DOHH2 (cell line): ENCODE data around the gene TXNDC9.
"Not testable (repeated sequence)": the region's sequence is repeated elsewhere in the genome, so short reads cannot be mapped to it uniquely, and the experiment has no call there.

Experiments
- H3F3A ChIP-seq: fragments of 200-600 bp; sonication (generic), shearing (Covaris generic); 2 replicates; pipeline ENCODE4 v1.6.0; 2016; ENCODE audit warnings: antibody characterized with exemption, mild to moderate bottlenecking; ENCODE audit not compliant: control insufficient read depth, insufficient read depth
- H3K27ac ChIP-seq: fragments of 200-600 bp; sonication (generic); 2 replicates; pipeline ENCODE4 v1.5.1; 2014; ENCODE audit warnings: low read depth, mild to moderate bottlenecking, low read length, moderate library complexity
- H3K27me3 ChIP-seq: fragments of 200-600 bp; sonication (generic); 2 replicates; pipeline ENCODE4 v1.6.1; 2014; ENCODE audit warnings: mild to moderate bottlenecking, low read length, mixed read lengths; ENCODE audit not compliant: control insufficient read depth
- H3K36me3 ChIP-seq: fragments of 200-600 bp; sonication (generic); 2 replicates; pipeline ENCODE4 v1.6.1; 2014; ENCODE audit warnings: mild to moderate bottlenecking, low read length, moderate library complexity, mixed read lengths; ENCODE audit not compliant: control insufficient read depth
- H3K4me1 ChIP-seq: fragments of 200-600 bp; sonication (generic); 2 replicates; pipeline ENCODE4 v1.6.1; 2014; ENCODE audit warnings: mild to moderate bottlenecking, low read length, mixed read lengths; ENCODE audit not compliant: control insufficient read depth
- H3K4me2 ChIP-seq: fragments of 200-600 bp; sonication (generic); 2 replicates; pipeline ENCODE4 v1.6.0; 2014; ENCODE audit warnings: mild to moderate bottlenecking, low read length, moderate library complexity
- H3K4me3 ChIP-seq: fragments of 200-600 bp; sonication (generic); 2 replicates; pipeline ENCODE4 v1.5.1; 2014; ENCODE audit warnings: mild to moderate bottlenecking, low read length, mixed read lengths
- H3K79me2 ChIP-seq: fragments of 200-600 bp; sonication (generic); 2 replicates; pipeline ENCODE4 v1.6.1; 2014; ENCODE audit warnings: mild to moderate bottlenecking, low read length, mixed read lengths; ENCODE audit not compliant: control insufficient read depth
- H3K9me2 ChIP-seq: fragments of 200-600 bp; sonication (generic); replicated peaks from 2 replicates; pipeline ENCODE4 v1.6.1; 2014; ENCODE audit warnings: mild to moderate bottlenecking, low read length, mixed read lengths; ENCODE audit not compliant: control insufficient read depth
- H3K9me3 ChIP-seq: fragments of 200-600 bp; sonication (generic); 2 replicates; pipeline ENCODE4 v1.6.1; 2014; ENCODE audit warnings: antibody characterized with exemption, low read length, mixed read lengths; ENCODE audit not compliant: control insufficient read depth, insufficient read depth
- H4K20me1 ChIP-seq: fragments of 200-600 bp; sonication (generic); 2 replicates; pipeline ENCODE4 v1.6.0; 2014; ENCODE audit warnings: low read depth, mild to moderate bottlenecking, antibody characterized with exemption, low read length, moderate library complexity; ENCODE audit not compliant: control insufficient read depth, insufficient read depth
- EZH2phosphoT487 ChIP-seq: fragments of 200-600 bp; sonication (generic); IDR thresholded peaks from 2 replicates; pipeline ENCODE4 v1.6.1; 2017; ENCODE audit warnings: borderline replicate concordance, mild to moderate bottlenecking, antibody characterized with exemption, low read length, moderate library complexity, mixed read lengths
- TF ChIP-seq, protein P1 (sequence below): fragments of 200-600 bp; sonication (generic); IDR thresholded peaks from one replicate; pipeline ENCODE4 v1.5.1; 2014; ENCODE audit warnings: antibody characterized with exemption, mild to moderate bottlenecking, low read depth, low read length; ENCODE audit not compliant: poor library complexity, severe bottlenecking

The TXNDC9 gene

DNA sequence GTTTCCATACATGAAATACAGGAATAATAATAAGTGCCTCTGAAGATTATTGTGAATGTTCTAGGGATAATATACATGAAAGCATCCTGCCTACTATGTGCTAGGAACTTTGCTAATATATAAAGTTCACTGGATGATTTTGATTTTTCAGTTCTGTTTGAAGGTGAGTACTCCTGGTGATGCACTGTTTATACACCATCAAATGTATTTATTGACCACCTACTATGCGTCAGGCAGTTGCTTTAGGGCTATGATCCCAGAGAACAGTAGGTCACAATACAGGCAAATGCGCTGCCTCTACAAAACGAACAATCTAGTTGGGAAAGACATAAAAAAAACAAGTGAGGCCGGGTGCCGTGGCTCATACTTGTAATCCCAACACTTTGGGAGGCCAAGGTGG, 10.7 kb downstream of the TXNDC9 start:
- Histone ChIP-seq H3K79me2 (peaks cover 10% of the 10 kb centered on the region), H3F3A (no peaks in the 10 kb centered on the region), H3K4me1 (no peaks in the 10 kb centered on the region), H3K4me2 (no peak overlapping the region), H3K36me3 (peaks cover 66% of the 10 kb centered on the region), H3K9me2 (no peaks in the 10 kb centered on the region), H3K4me3 (no peak overlapping the region), H3K27ac (no peak overlapping the region), H4K20me1 (no peaks in the 10 kb centered on the region), H3K9me3 (no peaks in the 10 kb centered on the region), H3K27me3 (no peaks in the 10 kb centered on the region)
- TF ChIP-seq, protein P1, sequence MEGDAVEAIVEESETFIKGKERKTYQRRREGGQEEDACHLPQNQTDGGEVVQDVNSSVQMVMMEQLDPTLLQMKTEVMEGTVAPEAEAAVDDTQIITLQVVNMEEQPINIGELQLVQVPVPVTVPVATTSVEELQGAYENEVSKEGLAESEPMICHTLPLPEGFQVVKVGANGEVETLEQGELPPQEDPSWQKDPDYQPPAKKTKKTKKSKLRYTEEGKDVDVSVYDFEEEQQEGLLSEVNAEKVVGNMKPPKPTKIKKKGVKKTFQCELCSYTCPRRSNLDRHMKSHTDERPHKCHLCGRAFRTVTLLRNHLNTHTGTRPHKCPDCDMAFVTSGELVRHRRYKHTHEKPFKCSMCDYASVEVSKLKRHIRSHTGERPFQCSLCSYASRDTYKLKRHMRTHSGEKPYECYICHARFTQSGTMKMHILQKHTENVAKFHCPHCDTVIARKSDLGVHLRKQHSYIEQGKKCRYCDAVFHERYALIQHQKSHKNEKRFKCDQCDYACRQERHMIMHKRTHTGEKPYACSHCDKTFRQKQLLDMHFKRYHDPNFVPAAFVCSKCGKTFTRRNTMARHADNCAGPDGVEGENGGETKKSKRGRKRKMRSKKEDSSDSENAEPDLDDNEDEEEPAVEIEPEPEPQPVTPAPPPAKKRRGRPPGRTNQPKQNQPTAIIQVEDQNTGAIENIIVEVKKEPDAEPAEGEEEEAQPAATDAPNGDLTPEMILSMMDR = no peak
- TF ChIP-seq EZH2phosphoT487 = no peak

DNA sequence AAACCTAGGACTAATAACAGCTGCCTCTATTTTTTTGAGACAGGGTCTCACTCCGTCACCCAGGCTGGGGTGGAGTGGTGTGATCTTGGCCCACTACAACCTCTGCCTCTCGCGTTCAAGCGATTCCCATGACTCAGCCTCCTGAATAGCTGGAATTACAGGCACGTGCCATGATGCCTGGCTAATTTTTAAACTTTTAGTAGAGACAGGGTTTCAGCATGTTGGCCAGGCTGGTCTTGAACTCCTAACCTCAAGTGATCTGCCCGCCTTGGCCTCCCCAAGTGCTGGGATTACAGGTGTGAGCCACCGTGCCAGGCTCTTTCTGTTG, 18.3 kb downstream of the TXNDC9 start:
- not testable (repeated sequence) for H3F3A ChIP-seq, H3K79me2 ChIP-seq, H3K9me2 ChIP-seq, H3K27me3 ChIP-seq, H3K4me2 ChIP-seq, H3K9me3 ChIP-seq, H4K20me1 ChIP-seq, H3K27ac ChIP-seq, H3K4me3 ChIP-seq, H3K4me1 ChIP-seq
- H3K36me3 ChIP-seq = peaks cover 41% of the 10 kb centered on the region

DNA sequence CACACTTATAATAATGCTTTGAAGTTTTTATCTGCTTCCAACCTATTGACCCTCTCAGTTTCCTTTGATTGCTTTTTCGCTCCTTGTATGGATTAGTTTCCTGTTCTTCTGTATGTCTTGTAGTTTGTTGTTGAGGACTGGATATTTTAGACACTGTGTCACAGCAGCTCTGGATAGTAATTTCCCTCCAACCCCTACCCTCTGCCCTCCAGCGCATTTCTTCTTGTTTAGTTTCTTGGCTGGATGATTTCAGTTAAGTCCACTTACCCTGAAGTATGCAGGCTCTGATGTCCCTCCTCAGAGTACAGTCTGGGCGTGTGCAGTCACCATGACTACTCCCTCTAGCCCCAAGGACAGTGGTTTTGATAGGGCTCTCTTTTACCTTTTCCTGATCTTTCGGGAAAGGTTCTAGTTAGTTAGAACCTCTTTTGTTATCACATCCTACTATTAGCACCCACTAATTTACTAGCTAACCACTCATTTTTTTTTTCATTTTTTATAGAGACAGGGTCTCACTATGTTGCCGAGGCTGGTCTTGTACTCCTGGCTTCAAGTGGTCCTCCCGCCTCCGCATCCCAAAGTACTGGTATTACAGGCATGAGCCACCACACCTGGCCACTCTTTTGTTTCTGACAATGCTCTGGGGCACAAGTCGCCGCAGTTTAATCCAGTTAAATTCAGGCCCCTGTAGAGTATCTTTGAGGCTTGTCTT, 18.8 kb downstream of the TXNDC9 start:
- Histone ChIP-seq H3K9me3 (no peaks in the 10 kb centered on the region), H3K27me3 (no peaks in the 10 kb centered on the region), H3K4me3 (no peak overlapping the region), H3K4me2 (no peak overlapping the region), H3K79me2 (no peaks in the 10 kb centered on the region), H3F3A (peaks cover 5% of the 10 kb centered on the region), H3K4me1 (no peaks in the 10 kb centered on the region), H4K20me1 (no peaks in the 10 kb centered on the region), H3K27ac (no peak overlapping the region), H3K9me2 (no peaks in the 10 kb centered on the region), H3K36me3 (peaks cover 39% of the 10 kb centered on the region)
- TF ChIP-seq, protein P1 = no peak
- no peak for TF ChIP-seq EZH2phosphoT487

DNA sequence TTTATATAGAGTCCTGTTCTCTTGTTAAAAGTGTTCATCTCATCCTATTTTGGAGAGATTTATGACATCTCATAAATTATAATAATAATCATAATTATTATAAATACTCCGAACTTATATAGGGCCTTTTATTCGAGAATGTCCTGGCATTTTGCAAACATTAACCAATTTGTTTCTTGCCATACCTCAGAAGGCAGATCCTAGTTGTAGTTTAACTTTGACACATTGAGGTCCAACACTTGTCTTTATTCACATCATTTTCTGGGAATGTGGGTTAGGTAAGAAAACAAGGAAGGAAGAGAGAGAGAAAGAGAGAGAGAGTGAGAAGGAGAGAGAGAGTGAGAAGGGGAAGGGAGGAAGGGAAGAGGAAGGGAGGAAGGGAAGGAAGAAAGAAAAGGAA, 35.0 kb downstream of the TXNDC9 start, which contains the start of gene LYG1:
TSS of gene LYG1 (minus strand) at position 101 of the 400 bp plus-strand sequence. CDS start 5,527 bp downstream, outside the sequence.
- not testable (repeated sequence) for H3K9me2 ChIP-seq, H3K4me2 ChIP-seq, H4K20me1 ChIP-seq, H3K36me3 ChIP-seq, H3K9me3 ChIP-seq, H3K4me1 ChIP-seq, H3K4me3 ChIP-seq, H3K79me2 ChIP-seq, H3K27ac ChIP-seq, H3K27me3 ChIP-seq, H3F3A ChIP-seq
